ENCODE results near the gene ZBP1. TPM values are rescaled to one million over a fixed set of nuclear protein-coding genes. Genes with fewer than 3 reads are reported as not detected.

ZBP1 gene
- not detected for polyA plus RNA-seq (ENCODE audit: insufficient read length)
- long read RNA-seq, donor 1: 0 reads
- long read RNA-seq, donor 2: 0 reads
- long read RNA-seq, donor 3: 0 reads
- long read RNA-seq, donor 4: 0 reads
- long read RNA-seq, donor 5: 0 reads
- long read RNA-seq, donor 6: 0 reads
- long read RNA-seq, donor 7: 0 reads
- long read RNA-seq, donor 8: 0 reads

- no peak for DNase-seq
These were observed at the start of gene ZBP1 for GRCh38 chr20:57620274-57620990. TSS of gene ZBP1 (minus strand) at chr20:57620426. CDS start at chr20:57620295, 131 bp downstream.

- no peak for DNase-seq
These were observed 49.4 kb upstream of the ZBP1 start for GRCh38 chr20:57669632-57670031.

GRCh38 chr20:57667924-57668782 is 47.9 kb upstream of the ZBP1 start:
- no peak for DNase-seq

GRCh38 chr20:57667388-57667787 is 47.2 kb upstream of the ZBP1 start:
- no peak for DNase-seq

GRCh38 chr20:57666834-57667157 is 46.6 kb upstream of the ZBP1 start:
- no peak for DNase-seq

GRCh38 chr20:57666106-57666833 is 46.0 kb upstream of the ZBP1 start:
- no peak for DNase-seq

GRCh38 chr20:57665589-57665971 is 45.4 kb upstream of the ZBP1 start:
- DNase-seq: no peak

GRCh38 chr20:57664924-57665588 is 44.8 kb upstream of the ZBP1 start:
- no peak for DNase-seq

- no peak for DNase-seq
These were observed 44.2 kb upstream of the ZBP1 start for GRCh38 chr20:57664476-57664875.

GRCh38 chr20:57663681-57664451 is 43.6 kb upstream of the ZBP1 start:
- DNase-seq: no peak

- no peak for DNase-seq
These were observed 43.0 kb upstream of the ZBP1 start for GRCh38 chr20:57663241-57663640.

- DNase-seq: no peak
These were observed 42.4 kb upstream of the ZBP1 start for GRCh38 chr20:57662456-57663240.

GRCh38 chr20:57661746-57662455 is 41.7 kb upstream of the ZBP1 start:
- DNase-seq: no peak

GRCh38 chr20:57660922-57661745 is 40.9 kb upstream of the ZBP1 start:
- no peak for DNase-seq

GRCh38 chr20:57660181-57660921 is 40.1 kb upstream of the ZBP1 start:
- DNase-seq: no peak

GRCh38 chr20:57659517-57660180 is 39.4 kb upstream of the ZBP1 start:
- no peak for DNase-seq

GRCh38 chr20:57658833-57659516 is 38.7 kb upstream of the ZBP1 start:
- no peak for DNase-seq

Data from left kidney (tissue), 8 donors.